ENCODE measurements around the gene LLGL2.

DNA sequence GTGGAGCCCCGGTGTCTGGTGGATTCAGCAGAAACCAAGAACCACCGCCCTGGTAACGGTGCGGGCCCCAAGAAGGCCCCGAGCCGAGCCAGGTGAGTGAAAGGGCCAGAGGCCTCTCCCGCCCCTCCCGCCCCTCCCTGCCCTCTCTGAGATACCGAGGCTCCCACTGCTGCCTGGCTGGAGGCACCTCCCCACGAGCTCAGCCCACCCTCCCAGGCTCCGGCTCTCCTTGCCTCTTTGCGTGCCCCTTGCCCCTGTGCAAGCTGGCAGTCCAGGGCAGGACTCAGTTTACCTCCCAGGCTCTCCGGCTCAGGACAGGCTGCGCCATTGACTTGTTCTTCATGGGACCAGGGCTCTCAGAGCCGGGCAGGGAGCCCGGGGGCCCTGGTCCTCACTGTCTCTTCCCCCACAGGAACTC, 48.1 kb downstream of the LLGL2 start:
- TF ChIP-seq, protein P1, sequence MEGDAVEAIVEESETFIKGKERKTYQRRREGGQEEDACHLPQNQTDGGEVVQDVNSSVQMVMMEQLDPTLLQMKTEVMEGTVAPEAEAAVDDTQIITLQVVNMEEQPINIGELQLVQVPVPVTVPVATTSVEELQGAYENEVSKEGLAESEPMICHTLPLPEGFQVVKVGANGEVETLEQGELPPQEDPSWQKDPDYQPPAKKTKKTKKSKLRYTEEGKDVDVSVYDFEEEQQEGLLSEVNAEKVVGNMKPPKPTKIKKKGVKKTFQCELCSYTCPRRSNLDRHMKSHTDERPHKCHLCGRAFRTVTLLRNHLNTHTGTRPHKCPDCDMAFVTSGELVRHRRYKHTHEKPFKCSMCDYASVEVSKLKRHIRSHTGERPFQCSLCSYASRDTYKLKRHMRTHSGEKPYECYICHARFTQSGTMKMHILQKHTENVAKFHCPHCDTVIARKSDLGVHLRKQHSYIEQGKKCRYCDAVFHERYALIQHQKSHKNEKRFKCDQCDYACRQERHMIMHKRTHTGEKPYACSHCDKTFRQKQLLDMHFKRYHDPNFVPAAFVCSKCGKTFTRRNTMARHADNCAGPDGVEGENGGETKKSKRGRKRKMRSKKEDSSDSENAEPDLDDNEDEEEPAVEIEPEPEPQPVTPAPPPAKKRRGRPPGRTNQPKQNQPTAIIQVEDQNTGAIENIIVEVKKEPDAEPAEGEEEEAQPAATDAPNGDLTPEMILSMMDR (IDR thresholded peaks at IDR 0.05; ENCODE audit: insufficient read depth, low read depth, low read length): no peak
- no peak for TF ChIP-seq EZH2 (IDR thresholded peaks at IDR 0.05; ENCODE audit: insufficient read depth, low read length)

Data from astrocyte (in vitro differentiated cells and primary cell).